H1 (cell line): ENCODE results near the gene PDE4D. TPM values are rescaled to one million over a fixed set of nuclear protein-coding genes. Genes with fewer than 3 reads are reported as not detected.

Source experiments
- CTCF ChIA-PET: fragments of 300-600 bp; sonication (Branson Sonifier 250); formaldehyde crosslinking; loops from one replicate; lab custom pipeline; 2021; ENCODE audit not compliant: partially characterized antibody; lab: Charles Lee
- POLR2A ChIA-PET: fragments of 300-600 bp; sonication (Branson Sonifier 250); formaldehyde crosslinking; loops from one replicate; lab custom pipeline; 2021; ENCODE audit warnings: inconsistent platforms; ENCODE audit not compliant: partially characterized antibody; lab: Charles Lee
- DNase-seq, 2 experiments: peaks; one replicate each; pipeline versions ENCODE4 v3.0.0 to v3.0.0-alpha.2; 2010 to 2022; ENCODE audit warnings: low spot score in 2 of 2, low read depth in 1 of 2, mixed read lengths in 1 of 2
- FAIRE-seq: peaks from 2 replicates; lab custom pipeline; 2011; peaks lifted over from hg19 to GRCh38; lab: Jason Lieb, UNC
- H2AFZ ChIP-seq: 2 replicates; pipeline ENCODE4 v1.8.1; 2012; ENCODE audit warnings: low read length, inconsistent platforms
- H2AK5ac ChIP-seq: 2 replicates; pipeline ENCODE4 v1.6.1; 2013; ENCODE audit warnings: low read depth, low read length
- H2BK120ac ChIP-seq: replicated peaks from 2 replicates; pipeline ENCODE3; 2013; ENCODE audit warnings: low read depth, low read length, inconsistent platforms
- H2BK12ac ChIP-seq: 2 replicates; pipeline ENCODE4 v1.6.1; 2013; ENCODE audit warnings: low read depth, low read length
- H2BK15ac ChIP-seq: 2 replicates; pipeline ENCODE4 v1.6.1; 2013; ENCODE audit warnings: low read length
- H2BK20ac ChIP-seq: 2 replicates; pipeline ENCODE4 v1.6.1; 2013; ENCODE audit warnings: low read length
- H2BK5ac ChIP-seq: 2 replicates; pipeline ENCODE4 v1.6.1; 2013; ENCODE audit warnings: low read depth, low read length
- H3K14ac ChIP-seq: 2 replicates; pipeline ENCODE4 v1.6.1; 2013; ENCODE audit warnings: inconsistent platforms; ENCODE audit not compliant: insufficient read length
- H3K18ac ChIP-seq: 2 replicates; pipeline ENCODE4 v1.6.1; 2013; ENCODE audit warnings: low read length; ENCODE audit errors: extremely low read depth
- H3K23ac ChIP-seq: 2 replicates; pipeline ENCODE4 v1.6.1; 2013; ENCODE audit warnings: inconsistent platforms; ENCODE audit not compliant: insufficient read length
- H3K23me2 ChIP-seq: 2 replicates; pipeline ENCODE4 v1.6.1; 2013; ENCODE audit warnings: low read depth, low read length
- H3K27ac ChIP-seq: 2 replicates; pipeline ENCODE4 v1.6.1; 2011; ENCODE audit warnings: low read depth, low read length, inconsistent platforms
- H3K27me3 ChIP-seq, 4 experiments: replicated peaks in 1 of 4; 1 replicate in 1 of 4; 2 replicates in 3 of 4; pipeline versions ENCODE4 v1.6.1 to v1.8.1; 2011 to 2013; ENCODE audit warnings: low read length in 3 of 4, mild to moderate bottlenecking in 3 of 4, inconsistent platforms in 2 of 4, mixed read lengths in 2 of 4, moderate library complexity in 1 of 4; ENCODE audit not compliant: control insufficient read depth in 3 of 4, insufficient read depth in 3 of 4; ENCODE audit errors: extremely low read depth in 1 of 4
- H3K36me3 ChIP-seq, 4 experiments: 2 replicates each; pipeline versions ENCODE4 v1.6.1 to v1.8.1; 2011 to 2013; ENCODE audit warnings: mild to moderate bottlenecking in 4 of 4, low read length in 3 of 4, moderate library complexity in 2 of 4, control low read depth in 1 of 4, inconsistent platforms in 1 of 4; ENCODE audit not compliant: insufficient read depth in 4 of 4, control insufficient read depth in 2 of 4
- H3K4ac ChIP-seq: replicated peaks from 2 replicates; pipeline ENCODE3; 2013; ENCODE audit warnings: low read length, low read depth, mixed read lengths, inconsistent platforms; ENCODE audit not compliant: insufficient read length
- H3K4me1 ChIP-seq, 4 experiments: replicated peaks in 1 of 4; 1 replicate in 1 of 4; 2 replicates in 3 of 4; pipeline versions ENCODE4 v1.6.1 to v1.8.1; 2011 to 2013; ENCODE audit warnings: low read length in 3 of 4, inconsistent platforms in 2 of 4, mixed read lengths in 1 of 4; ENCODE audit not compliant: insufficient read depth in 4 of 4, control insufficient read depth in 3 of 4
- H3K4me2 ChIP-seq, 2 experiments: 2 replicates each; pipeline versions ENCODE4 v1.6.1 to v1.8.1; 2011 to 2013; ENCODE audit warnings: low read depth in 2 of 2, low read length in 2 of 2, control low read depth in 1 of 2, inconsistent platforms in 1 of 2, mild to moderate bottlenecking in 1 of 2; ENCODE audit not compliant: insufficient read depth in 1 of 2
- H3K4me3 ChIP-seq, 4 experiments: fragments of 200-600, 300-600 bp in 1 of 4; sonication (generic), shearing (Covaris generic), sonication (Bioruptor Twin) in 1 of 4; 2 replicates each; pipeline versions ENCODE4 v1.5.1 to v1.8.1; 2011 to 2016; ENCODE audit warnings: low read length in 4 of 4, low read depth in 3 of 4, control low read depth in 2 of 4, inconsistent platforms in 2 of 4, mild to moderate bottlenecking in 2 of 4, mixed read lengths in 1 of 4, moderate library complexity in 1 of 4; ENCODE audit not compliant: insufficient read depth in 2 of 4; ENCODE audit errors: extremely low read depth in 1 of 4
- H3K56ac ChIP-seq: replicated peaks from 2 replicates; pipeline ENCODE3; 2013; ENCODE audit warnings: low read depth, mild to moderate bottlenecking, mixed read lengths, low read length, inconsistent platforms; ENCODE audit not compliant: insufficient read length
- H3K79me1 ChIP-seq: 2 replicates; pipeline ENCODE4 v1.6.1; 2013; ENCODE audit warnings: low read depth, low read length, control low read depth
- H3K79me2 ChIP-seq, 2 experiments: 2 replicates each; pipeline versions ENCODE4 v1.6.1 to v1.8.1; 2012 to 2013; ENCODE audit warnings: low read length in 2 of 2, mild to moderate bottlenecking in 2 of 2, inconsistent platforms in 1 of 2; ENCODE audit not compliant: insufficient read depth in 2 of 2, control insufficient read depth in 1 of 2
- H3K9ac ChIP-seq, 4 experiments: replicated peaks in 1 of 4; 1 replicate in 1 of 4; 2 replicates in 3 of 4; pipeline versions ENCODE4 v1.6.1 to v1.8.1; 2011 to 2013; ENCODE audit warnings: low read depth in 3 of 4, low read length in 3 of 4, control low read depth in 2 of 4, mild to moderate bottlenecking in 2 of 4, moderate library complexity in 2 of 4, inconsistent platforms in 1 of 4; ENCODE audit errors: extremely low read depth in 1 of 4
- H3K9me3 ChIP-seq, 2 experiments: 2 replicates each; pipeline versions ENCODE4 v1.6.1 to v1.8.1; 2012 to 2013; ENCODE audit warnings: mild to moderate bottlenecking in 2 of 2, moderate library complexity in 2 of 2, control low read depth in 1 of 2, inconsistent platforms in 1 of 2, low read depth in 1 of 2, low read length in 1 of 2, mixed read lengths in 1 of 2; ENCODE audit not compliant: insufficient read depth in 2 of 2
- H4K20me1 ChIP-seq, 2 experiments: replicated peaks in 1 of 2; 2 replicates each; pipeline versions ENCODE3 to v1.8.1; 2011 to 2013; ENCODE audit warnings: inconsistent platforms in 2 of 2, low read length in 2 of 2, mild to moderate bottlenecking in 1 of 2; ENCODE audit not compliant: insufficient read depth in 2 of 2, control insufficient read depth in 1 of 2
- H4K5ac ChIP-seq: 2 replicates; pipeline ENCODE4 v1.6.1; 2013; ENCODE audit warnings: low read length, low read depth, mixed read lengths, inconsistent platforms; ENCODE audit not compliant: insufficient read length
- H4K8ac ChIP-seq: 2 replicates; pipeline ENCODE4 v1.8.0; 2013; ENCODE audit warnings: mild to moderate bottlenecking, moderate library complexity, low read length, inconsistent platforms; ENCODE audit not compliant: insufficient read depth; ENCODE audit errors: extremely low read depth
- H4K91ac ChIP-seq: replicated peaks from 2 replicates; pipeline ENCODE3; 2013; ENCODE audit warnings: low read length, mixed read lengths, inconsistent platforms; ENCODE audit not compliant: insufficient read length
- EZH2 ChIP-seq: fragments of 200-600 bp; sonication (generic); IDR thresholded peaks from 2 replicates; pipeline ENCODE4 v1.7.1; 2012; ENCODE audit warnings: low read depth, mild to moderate bottlenecking, moderate library complexity, low read length, inconsistent platforms; ENCODE audit not compliant: severe bottlenecking
- GABPA ChIP-seq: IDR thresholded peaks from 2 replicates; pipeline ENCODE4 v1.6.1; 2011; ENCODE audit warnings: mild to moderate bottlenecking, low read length, moderate library complexity, borderline replicate concordance; ENCODE audit not compliant: insufficient read depth
- JUN ChIP-seq: IDR thresholded peaks from 2 replicates; pipeline ENCODE4 v1.6.1; 2011; ENCODE audit warnings: low read depth, mild to moderate bottlenecking, improper control_type of control experiment, low read length
- KDM4A ChIP-seq: IDR thresholded peaks from one replicate; pipeline ENCODE4 v1.7.1; 2012; ENCODE audit warnings: low read depth, mild to moderate bottlenecking, moderate library complexity, low read length, inconsistent platforms; ENCODE audit not compliant: severe bottlenecking
- NRF1 ChIP-seq: IDR thresholded peaks from 2 replicates; pipeline ENCODE4 v1.6.1; 2011; ENCODE audit warnings: mild to moderate bottlenecking, low read depth, low read length, improper control_type of control experiment
- POLR2A ChIP-seq, 2 experiments: IDR thresholded peaks; 1 replicate in 1 of 2; 2 replicates in 1 of 2; pipeline ENCODE4 v1.6.1; 2011; ENCODE audit warnings: low read depth in 2 of 2, low read length in 2 of 2, mild to moderate bottlenecking in 2 of 2; ENCODE audit errors: control extremely low read depth in 1 of 2
- RAD21 ChIP-seq, 2 experiments: IDR thresholded peaks in 1 of 2; conservative IDR thresholded peaks in 1 of 2; 2 replicates each; pipeline ENCODE4 v1.6.1; 2011; ENCODE audit warnings: low read depth in 2 of 2, low read length in 2 of 2, improper control_type of control experiment in 1 of 2, inconsistent platforms in 1 of 2, mild to moderate bottlenecking in 1 of 2, moderate library complexity in 1 of 2
- SIN3A ChIP-seq, 2 experiments: IDR thresholded peaks in 1 of 2; conservative IDR thresholded peaks in 1 of 2; 2 replicates each; pipeline ENCODE4 v1.6.1; 2011 to 2012; ENCODE audit warnings: low read length in 2 of 2, improper control_type of control experiment in 1 of 2, low read depth in 1 of 2, mild to moderate bottlenecking in 1 of 2
- SP1 ChIP-seq: IDR thresholded peaks from 2 replicates; pipeline ENCODE4 v1.6.1; 2011; ENCODE audit warnings: low read depth, low read length
- SUZ12 ChIP-seq: fragments of 200-600 bp; sonication (generic); IDR thresholded peaks from 2 replicates; pipeline ENCODE4 v1.6.1; 2012; ENCODE audit warnings: mild to moderate bottlenecking, inconsistent platforms, low read length, moderate library complexity, mixed read lengths
- TEAD4 ChIP-seq: IDR thresholded peaks from 2 replicates; pipeline ENCODE4 v1.6.1; 2012; ENCODE audit warnings: low read depth, low read length, inconsistent platforms, mixed read lengths
- YY1 ChIP-seq: IDR thresholded peaks from 2 replicates; pipeline ENCODE4 v1.6.1; 2011; ENCODE audit warnings: low read depth, mild to moderate bottlenecking, low read length
- polyA plus RNA-seq, 7 experiments: library from polyadenylated mRNA; depleted of rRNA in 3 of 7; stranded (reverse) in 5 of 7; unstranded in 2 of 7; fragments of >200 nt in 5 of 7; fragments of 200-250 nt in 2 of 7; gene quantifications; 1 replicate in 5 of 7; 2 replicates in 1 of 7; 4 replicates in 1 of 7; pipeline versions ENCODE4 v1.2.1 to v1.2.3, GENCODE V29; 2011 to 2013; ENCODE audit warnings: missing spikeins in 2 of 7, mixed read lengths in 2 of 7
- total RNA-seq: library from RNA; stranded (reverse); fragmentation: NEBNext Ultra II Directional; extraction: Animal tissue kit (Norgen Biotek cat#: 25700); gene quantifications from 2 replicates; pipeline ENCODE4 v1.2.1, GENCODE V29; 2021
- TF ChIP-seq, protein P1 (sequence below): IDR thresholded peaks from 2 replicates; pipeline ENCODE4 v1.6.1; 2012; ENCODE audit warnings: inconsistent platforms
- TF ChIP-seq, protein P2 (sequence below): IDR thresholded peaks from 2 replicates; pipeline ENCODE4 v1.6.1; 2012; ENCODE audit warnings: inconsistent platforms

Gene PDE4D
- total and polyA plus RNA-seq, 2 of the 8 experiments (the other 6 are each of a cell fraction or from before 2014, with no cell fraction given): 2.3 to 3.7 TPM

DNA sequence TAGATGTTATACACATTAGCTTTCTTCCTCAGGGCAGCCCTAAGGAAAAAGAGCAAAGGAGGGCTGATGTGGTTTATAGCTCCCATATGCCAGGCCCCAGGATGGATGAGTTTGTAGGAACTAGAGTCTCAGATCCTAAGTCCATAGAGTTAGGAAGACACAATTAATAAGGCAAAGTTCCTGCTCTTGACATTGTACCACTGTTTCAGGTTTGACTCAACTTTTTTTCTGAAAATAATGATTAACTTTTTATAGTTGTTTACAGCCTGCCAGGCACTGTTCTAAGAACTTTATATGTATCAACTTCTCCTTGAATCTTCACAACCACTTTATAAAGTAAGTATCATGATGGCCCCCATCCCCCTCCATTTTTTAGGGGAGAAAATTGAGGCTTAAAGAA is 339.5 kb downstream of the PDE4D start:
- no peak overlapping the region for H2BK12ac ChIP-seq
- TF ChIP-seq NRF1: no peak
- TF ChIP-seq RAD21 (IDR thresholded peaks at IDR 0.05 in 1 of 2, conservative IDR thresholded peaks at IDR 0.05 in 1 of 2; ENCODE audit: low read depth in 2 of 2, low read length in 2 of 2): no peak
- TF ChIP-seq, protein P1, sequence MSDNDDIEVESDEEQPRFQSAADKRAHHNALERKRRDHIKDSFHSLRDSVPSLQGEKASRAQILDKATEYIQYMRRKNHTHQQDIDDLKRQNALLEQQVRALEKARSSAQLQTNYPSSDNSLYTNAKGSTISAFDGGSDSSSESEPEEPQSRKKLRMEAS: no peak
- no peak for TF ChIP-seq YY1
- TF ChIP-seq TEAD4: no peak
- no peak for TF ChIP-seq SUZ12
- TF ChIP-seq SIN3A (conservative IDR thresholded peaks at IDR 0.05 in 1 of 2, IDR thresholded peaks at IDR 0.05 in 1 of 2; ENCODE audit: low read depth in 1 of 2, low read length in 2 of 2): no peak
- TF ChIP-seq GABPA: no peak
- no peak for TF ChIP-seq SP1
- no peak for TF ChIP-seq KDM4A
- no peak for TF ChIP-seq POLR2A (IDR thresholded peaks at IDR 0.05; ENCODE audit: control extremely low read depth in 1 of 2, low read depth in 2 of 2, low read length in 2 of 2)
- TF ChIP-seq JUN: no peak
- TF ChIP-seq EZH2: no peak
- TF ChIP-seq, protein P2, sequence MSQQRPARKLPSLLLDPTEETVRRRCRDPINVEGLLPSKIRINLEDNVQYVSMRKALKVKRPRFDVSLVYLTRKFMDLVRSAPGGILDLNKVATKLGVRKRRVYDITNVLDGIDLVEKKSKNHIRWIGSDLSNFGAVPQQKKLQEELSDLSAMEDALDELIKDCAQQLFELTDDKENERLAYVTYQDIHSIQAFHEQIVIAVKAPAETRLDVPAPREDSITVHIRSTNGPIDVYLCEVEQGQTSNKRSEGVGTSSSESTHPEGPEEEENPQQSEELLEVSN: no peak

More for the DNA sequence above, 339.5 kb downstream of the PDE4D start:
- H3K4me1 ChIP-seq: peaks cover 0 to 4% (median 1%) of the 10 kb centered on the region in 4 experiments; a peak in 3 of 7 replicates
- no peak overlapping the region for H4K91ac ChIP-seq
- H2BK20ac ChIP-seq: no peak overlapping the region
- H4K20me1 ChIP-seq: no peaks in the 10 kb centered on the region
- H3K14ac ChIP-seq: no peak overlapping the region
- H3K9me3 ChIP-seq: no peaks in the 10 kb centered on the region
- H3K23ac ChIP-seq: no peak overlapping the region
- H2AK5ac ChIP-seq: no peak overlapping the region
- no peak overlapping the region for H2BK5ac ChIP-seq
- CTCF ChIA-PET: interaction anchor here (2.6 kb wide), 1 partner anchor 16 kb away, joined by 8 read pairs; no protein-coding TSS in a partner anchor
- no peak overlapping the region for H3K4ac ChIP-seq
- no peak overlapping the region for H3K27ac ChIP-seq
- no peak overlapping the region for H3K18ac ChIP-seq
- H3K9ac ChIP-seq: no peak overlapping the region
- H2BK15ac ChIP-seq: no peak overlapping the region
- POLR2A ChIA-PET: interaction anchor here (0.9 kb wide), 1 partner anchor 10 kb away, joined by 4 read pairs; no protein-coding TSS in a partner anchor
- no peak overlapping the region for H3K4me3 ChIP-seq
- FAIRE-seq: no peak
- no peaks in the 10 kb centered on the region for H3K36me3 ChIP-seq
- H3K23me2 ChIP-seq: no peaks in the 10 kb centered on the region
- no peak overlapping the region for H2BK120ac ChIP-seq
- no peak overlapping the region for H4K5ac ChIP-seq
- H3K56ac ChIP-seq: no peak overlapping the region
- no peak overlapping the region for H4K8ac ChIP-seq
- H3K27me3 ChIP-seq: no peaks in the 10 kb centered on the region
- no peaks in the 10 kb centered on the region for H3K79me2 ChIP-seq
- no peak overlapping the region for H2AFZ ChIP-seq
- no peak for DNase-seq
- no peaks in the 10 kb centered on the region for H3K79me1 ChIP-seq
- H3K4me2 ChIP-seq: no peak overlapping the region
